Fibroblast of the aortic adventitia (primary cell): ENCODE measurements around the gene MGMT. TPM values are rescaled to one million over a fixed set of nuclear protein-coding genes. Genes with fewer than 3 reads are reported as not detected.

Experiments used
- DNase-seq: peaks from one replicate; pipeline ENCODE4 v3.0.0-alpha.2; 2010; ENCODE audit warnings: low read depth
- H3K4me3 ChIP-seq: 2 replicates; pipeline ENCODE4 v1.5.1; 2011; ENCODE audit warnings: low read depth, mild to moderate bottlenecking, control low read depth, low read length, moderate library complexity
- total RNA-seq: library from RNA; depleted of rRNA; stranded (reverse); fragments of >200 nt; gene quantifications from 2 replicates; pipeline ENCODE4 v1.2.3, GENCODE V29; 2012; ENCODE audit warnings: low replicate concordance
- TF ChIP-seq, protein P1 (sequence below): IDR thresholded peaks from 2 replicates; pipeline ENCODE4 v1.5.1; 2011; ENCODE audit warnings: mild to moderate bottlenecking, low read length, control low read depth, inconsistent platforms; ENCODE audit not compliant: insufficient read depth

MGMT gene
- total RNA-seq, 1 donor = 21.8 TPM

DNA sequence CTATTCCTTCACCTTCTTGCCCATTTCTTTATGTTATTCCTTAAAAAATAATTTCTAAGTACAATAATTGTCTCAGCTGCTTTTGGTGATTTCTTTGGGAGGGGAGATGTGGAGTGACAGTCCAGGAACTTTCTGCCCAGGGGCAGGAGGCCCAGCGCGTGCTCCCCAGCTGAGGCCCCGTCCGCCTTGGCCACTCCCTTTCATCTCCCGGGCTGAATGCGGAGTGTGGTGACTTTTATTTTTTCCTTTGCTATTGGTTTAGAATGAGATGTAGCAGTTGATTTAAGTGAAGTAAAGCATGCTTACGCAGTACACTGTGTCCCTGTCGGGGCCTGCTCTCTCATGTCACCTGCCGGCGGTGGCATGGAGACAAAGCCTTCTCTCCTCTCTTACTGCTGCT lies 141.6 kb downstream of the MGMT start:
- no peak overlapping the region for H3K4me3 ChIP-seq
- no peak for DNase-seq
- TF ChIP-seq, protein P1, sequence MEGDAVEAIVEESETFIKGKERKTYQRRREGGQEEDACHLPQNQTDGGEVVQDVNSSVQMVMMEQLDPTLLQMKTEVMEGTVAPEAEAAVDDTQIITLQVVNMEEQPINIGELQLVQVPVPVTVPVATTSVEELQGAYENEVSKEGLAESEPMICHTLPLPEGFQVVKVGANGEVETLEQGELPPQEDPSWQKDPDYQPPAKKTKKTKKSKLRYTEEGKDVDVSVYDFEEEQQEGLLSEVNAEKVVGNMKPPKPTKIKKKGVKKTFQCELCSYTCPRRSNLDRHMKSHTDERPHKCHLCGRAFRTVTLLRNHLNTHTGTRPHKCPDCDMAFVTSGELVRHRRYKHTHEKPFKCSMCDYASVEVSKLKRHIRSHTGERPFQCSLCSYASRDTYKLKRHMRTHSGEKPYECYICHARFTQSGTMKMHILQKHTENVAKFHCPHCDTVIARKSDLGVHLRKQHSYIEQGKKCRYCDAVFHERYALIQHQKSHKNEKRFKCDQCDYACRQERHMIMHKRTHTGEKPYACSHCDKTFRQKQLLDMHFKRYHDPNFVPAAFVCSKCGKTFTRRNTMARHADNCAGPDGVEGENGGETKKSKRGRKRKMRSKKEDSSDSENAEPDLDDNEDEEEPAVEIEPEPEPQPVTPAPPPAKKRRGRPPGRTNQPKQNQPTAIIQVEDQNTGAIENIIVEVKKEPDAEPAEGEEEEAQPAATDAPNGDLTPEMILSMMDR = no peak

DNA sequence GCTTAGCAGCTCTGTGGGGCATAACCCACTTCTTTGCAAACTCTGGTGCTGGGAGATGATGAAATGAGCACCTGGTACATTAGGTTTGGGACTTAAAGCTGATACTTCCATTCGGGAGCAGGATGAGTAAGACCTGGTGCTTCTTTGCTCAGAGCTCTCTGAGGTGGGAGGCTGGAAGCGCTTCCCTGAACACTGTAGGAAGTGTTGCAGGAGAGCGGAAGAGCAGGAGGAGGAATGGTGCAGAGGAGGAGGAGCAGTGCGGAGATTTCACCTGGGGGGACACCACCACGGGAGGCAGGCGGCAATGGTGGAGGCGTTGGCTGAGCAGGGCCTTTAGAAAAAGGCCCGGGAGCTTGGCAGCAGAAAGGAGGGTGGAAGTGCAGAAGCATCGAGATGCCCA lies 142.5 kb downstream of the MGMT start:
- no peak overlapping the region for H3K4me3 ChIP-seq
- TF ChIP-seq, protein P1 = no peak
- DNase-seq = no peak

DNA sequence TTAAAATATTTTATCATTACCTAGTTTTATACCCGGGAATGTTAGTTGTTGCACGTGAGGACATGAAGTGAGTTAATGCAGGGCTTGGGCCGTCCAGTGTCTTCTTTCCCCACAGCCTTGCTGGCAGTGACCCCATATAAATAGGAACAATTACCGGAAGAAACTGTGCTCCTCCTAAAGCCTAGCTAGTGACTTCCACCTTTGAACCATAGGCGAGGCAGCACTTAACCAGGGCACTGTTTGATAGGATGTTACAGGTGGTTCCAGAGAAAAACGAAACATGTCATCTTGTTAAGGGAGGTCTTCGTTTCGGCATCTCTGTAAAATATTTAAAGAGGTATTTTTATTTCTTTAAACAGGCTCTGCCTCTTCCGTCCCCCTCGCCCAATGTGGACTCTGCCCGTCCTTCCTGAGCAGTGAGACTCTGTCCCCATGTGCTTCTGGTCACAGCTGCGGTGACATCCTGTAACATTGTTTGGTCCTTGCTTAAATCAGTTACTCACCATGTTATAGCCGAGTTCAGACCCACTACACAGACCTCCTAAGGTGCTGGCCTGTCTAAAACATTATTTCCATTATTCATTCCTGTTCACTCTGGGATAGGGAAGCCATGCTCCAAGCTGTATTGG lies 145.6 kb downstream of the MGMT start:
- no peak overlapping the region for H3K4me3 ChIP-seq
- TF ChIP-seq, protein P1 = no peak
- no peak for DNase-seq

DNA sequence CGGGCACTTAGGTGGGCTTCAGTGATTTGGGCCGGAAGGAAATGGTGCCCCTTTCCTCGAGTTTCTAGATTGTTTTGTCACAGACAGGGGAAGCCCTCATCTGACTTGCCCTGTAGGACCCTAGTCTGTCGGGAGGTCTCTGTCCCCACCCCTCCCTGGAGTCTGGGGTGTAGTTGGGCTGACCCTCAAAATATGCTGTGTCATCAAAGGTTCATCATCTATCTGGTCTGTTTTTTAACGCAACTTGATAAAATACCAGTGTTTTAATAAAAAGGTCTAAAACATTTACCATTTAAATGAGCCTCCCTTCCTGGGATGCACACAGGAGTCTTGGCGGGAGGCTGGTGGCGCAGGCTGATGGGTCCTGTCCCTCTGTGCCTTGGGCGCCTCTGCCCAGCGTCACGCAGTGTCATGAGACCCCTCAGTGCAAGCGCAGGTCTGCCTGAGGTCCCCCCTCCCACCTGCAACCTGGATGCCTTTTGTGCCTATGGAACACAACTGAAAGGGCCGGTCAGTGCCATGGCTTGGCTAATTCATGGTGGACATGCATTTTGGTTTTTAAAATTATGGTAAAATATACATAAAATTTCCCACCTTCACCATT lies 146.4 kb downstream of the MGMT start:
- H3K4me3 ChIP-seq = no peak overlapping the region
- DNase-seq = no peak
- TF ChIP-seq, protein P1 = no peak

DNA sequence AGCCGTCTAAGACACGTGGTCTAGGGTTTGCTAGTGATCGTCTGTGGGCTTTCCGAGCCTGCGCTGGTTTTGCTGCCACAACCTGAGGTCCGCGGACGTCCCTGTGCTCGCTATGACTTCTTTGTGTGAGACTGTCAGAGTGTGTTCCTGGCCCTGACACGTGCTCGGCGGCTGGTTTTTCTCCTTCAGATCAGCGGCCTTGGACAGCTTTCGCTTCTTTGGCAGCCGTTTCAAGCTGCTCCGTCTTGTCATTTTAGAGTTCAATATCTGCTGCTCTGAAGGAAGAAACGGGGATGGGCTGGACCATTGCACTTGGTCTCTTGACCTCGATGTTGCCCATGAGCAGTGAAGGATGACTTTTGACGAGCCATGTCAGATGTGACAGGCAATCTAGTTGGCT lies 147.3 kb downstream of the MGMT start:
- TF ChIP-seq, protein P1 = no peak
- H3K4me3 ChIP-seq = no peak overlapping the region
- DNase-seq = no peak

DNA sequence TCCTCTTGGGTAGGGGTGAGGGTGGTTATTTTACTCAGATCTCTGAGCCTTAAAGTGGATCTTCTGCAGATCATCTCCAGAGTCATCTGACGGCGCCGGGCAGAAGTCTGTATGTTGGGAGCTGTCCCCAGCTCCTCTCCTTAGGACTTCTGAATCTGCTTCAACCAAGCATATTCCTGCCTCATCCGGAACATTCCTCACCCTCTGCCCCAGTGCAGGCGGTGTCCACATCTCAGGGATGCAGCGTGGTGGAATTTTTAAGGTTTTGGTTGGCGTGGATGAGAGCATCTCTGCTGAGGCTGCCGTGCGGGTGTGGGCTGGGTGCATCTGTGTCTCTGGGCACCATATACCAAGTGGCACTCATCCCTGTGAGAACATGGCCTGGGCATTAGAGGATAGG lies 148.3 kb downstream of the MGMT start:
- no peak for DNase-seq
- no peak overlapping the region for H3K4me3 ChIP-seq
- TF ChIP-seq, protein P1 = no peak
